ENCODE data around the gene DUSP21. TPM values are rescaled to one million over a fixed set of nuclear protein-coding genes. Genes with fewer than 3 reads are reported as not detected.
"Not testable (repeated sequence)": the region's sequence is repeated elsewhere in the genome, so short reads cannot be mapped to it uniquely, and the experiment has no call there.

DUSP21 gene
- total RNA-seq, 3 donors from 2014 or later (not counting 1 experiment from before 2014, with no cell fraction given): not detected

DNA sequence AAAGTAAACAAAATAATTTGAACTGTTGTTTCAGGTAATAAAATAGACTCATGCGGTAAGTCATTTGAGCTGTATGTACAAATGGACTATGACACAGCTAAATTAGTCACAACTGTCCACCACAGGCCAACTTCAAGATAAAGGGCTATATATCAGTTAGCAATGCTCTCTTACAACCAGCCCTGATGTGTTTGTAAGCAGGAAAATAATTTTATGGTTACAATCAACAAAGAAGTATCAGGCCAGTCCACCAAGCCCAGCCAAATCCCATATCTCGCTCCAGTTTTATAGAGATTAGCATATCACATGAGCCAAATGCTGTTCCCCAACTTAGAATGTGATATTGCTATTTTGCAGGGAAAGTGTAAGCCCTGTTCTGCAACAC is 511 bp upstream of the DUSP21 start:
- Histone ChIP-seq H3K9me3 (ENCODE audit: control insufficient read depth, insufficient read depth, low read length) (no peaks in the 10 kb centered on the region), H3K27me3 (ENCODE audit: control insufficient read depth, insufficient read depth, low read length) (no peaks in the 10 kb centered on the region), H3K4me3 (ENCODE audit: low read length) (no peak overlapping the region), H3K36me3 (ENCODE audit: control insufficient read depth, insufficient read depth, low read length) (no peaks in the 10 kb centered on the region), H3K4me1 (ENCODE audit: control insufficient read depth, insufficient read depth, low read length) (no peaks in the 10 kb centered on the region), H3K27ac (ENCODE audit: low read length) (no peak overlapping the region)
- Mint-ChIP-seq H3K4me1 (no peaks in the 10 kb centered on the region), H3K4me3 (no peak overlapping the region), H3K9me3 (no peaks in the 10 kb centered on the region), H3K36me3 (no peaks in the 10 kb centered on the region), H3K27me3 (ENCODE audit: low read depth in 2 of 2) (no peaks in the 10 kb centered on the region), H3K27ac (no peak overlapping the region)
- TF ChIP-seq, protein P1, sequence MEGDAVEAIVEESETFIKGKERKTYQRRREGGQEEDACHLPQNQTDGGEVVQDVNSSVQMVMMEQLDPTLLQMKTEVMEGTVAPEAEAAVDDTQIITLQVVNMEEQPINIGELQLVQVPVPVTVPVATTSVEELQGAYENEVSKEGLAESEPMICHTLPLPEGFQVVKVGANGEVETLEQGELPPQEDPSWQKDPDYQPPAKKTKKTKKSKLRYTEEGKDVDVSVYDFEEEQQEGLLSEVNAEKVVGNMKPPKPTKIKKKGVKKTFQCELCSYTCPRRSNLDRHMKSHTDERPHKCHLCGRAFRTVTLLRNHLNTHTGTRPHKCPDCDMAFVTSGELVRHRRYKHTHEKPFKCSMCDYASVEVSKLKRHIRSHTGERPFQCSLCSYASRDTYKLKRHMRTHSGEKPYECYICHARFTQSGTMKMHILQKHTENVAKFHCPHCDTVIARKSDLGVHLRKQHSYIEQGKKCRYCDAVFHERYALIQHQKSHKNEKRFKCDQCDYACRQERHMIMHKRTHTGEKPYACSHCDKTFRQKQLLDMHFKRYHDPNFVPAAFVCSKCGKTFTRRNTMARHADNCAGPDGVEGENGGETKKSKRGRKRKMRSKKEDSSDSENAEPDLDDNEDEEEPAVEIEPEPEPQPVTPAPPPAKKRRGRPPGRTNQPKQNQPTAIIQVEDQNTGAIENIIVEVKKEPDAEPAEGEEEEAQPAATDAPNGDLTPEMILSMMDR (IDR thresholded peaks at IDR 0.05): no peak
- DNase-seq: no peak
- ATAC-seq: no peak
- intact Hi-C loops (cut with micrococcal nuclease): no loop called here
- WGBS (ENCODE audit: insufficient coverage): no CpG with 5 or more reads among the region's 2 CpGs

DNA sequence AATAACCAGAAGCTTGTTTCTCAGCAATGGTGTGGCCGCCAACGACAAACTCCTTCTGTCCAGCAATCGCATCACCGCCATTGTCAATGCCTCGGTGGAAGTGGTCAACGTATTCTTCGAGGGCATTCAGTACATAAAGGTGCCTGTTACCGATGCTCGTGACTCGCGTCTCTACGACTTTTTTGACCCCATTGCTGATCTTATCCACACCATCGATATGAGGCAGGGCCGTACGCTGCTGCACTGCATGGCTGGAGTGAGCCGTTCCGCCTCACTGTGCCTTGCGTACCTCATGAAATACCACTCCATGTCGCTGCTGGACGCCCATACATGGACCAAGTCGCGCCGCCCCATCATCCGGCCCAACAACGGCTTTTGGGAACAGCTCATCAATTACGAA is 383 bp downstream of the DUSP21 start:
- H3K27me3 Mint-ChIP-seq (ENCODE audit: low read depth in 2 of 2): no peaks in the 10 kb centered on the region
- Histone ChIP-seq H3K36me3 (ENCODE audit: control insufficient read depth, insufficient read depth, low read length) (no peaks in the 10 kb centered on the region), H3K27ac (ENCODE audit: low read length) (no peak overlapping the region), H3K4me1 (ENCODE audit: control insufficient read depth, insufficient read depth, low read length) (no peaks in the 10 kb centered on the region), H3K27me3 (ENCODE audit: control insufficient read depth, insufficient read depth, low read length) (no peaks in the 10 kb centered on the region), H3K9me3 (ENCODE audit: control insufficient read depth, insufficient read depth, low read length) (no peaks in the 10 kb centered on the region), H3K4me3 (ENCODE audit: low read length) (no peak overlapping the region)
- intact Hi-C loops (cut with micrococcal nuclease): no loop called here
- no peak for DNase-seq
- TF ChIP-seq, protein P1 (IDR thresholded peaks at IDR 0.05): no peak
- ATAC-seq: no peak
- H3K9me3 Mint-ChIP-seq: no peaks in the 10 kb centered on the region
- no peak overlapping the region for H3K4me3 Mint-ChIP-seq
- H3K4me1 Mint-ChIP-seq: no peaks in the 10 kb centered on the region
- H3K36me3 Mint-ChIP-seq: no peaks in the 10 kb centered on the region
- no peak overlapping the region for H3K27ac Mint-ChIP-seq
- 96% methylated on average over 26 of the region's 26 CpGs for WGBS (ENCODE audit: insufficient coverage)

DNA sequence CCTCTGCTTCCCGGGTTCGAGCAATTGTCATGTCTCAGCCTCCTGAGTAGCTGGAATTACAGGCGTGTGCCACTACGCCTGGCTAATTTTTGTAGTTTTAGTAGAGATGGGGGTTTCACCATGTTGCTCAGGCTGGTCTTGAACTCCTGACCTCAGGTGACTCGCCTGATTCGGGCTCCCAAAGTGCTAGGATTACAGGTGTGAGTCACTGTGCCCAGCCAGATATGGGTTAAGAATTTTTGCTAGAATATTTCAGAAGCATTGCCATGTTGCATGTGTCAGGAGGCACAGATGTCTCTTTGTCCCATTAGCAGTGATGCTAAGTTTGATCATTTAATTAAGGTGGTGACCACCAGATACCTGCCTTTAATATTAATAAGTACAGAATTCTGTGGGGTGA is 7.1 kb downstream of the DUSP21 start:
- H3K4me3 Mint-ChIP-seq; DNase-seq; H3K4me3 ChIP-seq (ENCODE audit: low read length); H3K27ac ChIP-seq (ENCODE audit: low read length); H3K36me3 ChIP-seq (ENCODE audit: control insufficient read depth, insufficient read depth, low read length); H3K4me1 Mint-ChIP-seq; H3K9me3 Mint-ChIP-seq; H3K27ac Mint-ChIP-seq; intact Hi-C loops (cut with micrococcal nuclease); H3K9me3 ChIP-seq (ENCODE audit: control insufficient read depth, insufficient read depth, low read length); H3K36me3 Mint-ChIP-seq; ATAC-seq; H3K27me3 Mint-ChIP-seq (ENCODE audit: low read depth in 2 of 2); H3K27me3 ChIP-seq (ENCODE audit: control insufficient read depth, insufficient read depth, low read length); H3K4me1 ChIP-seq (ENCODE audit: control insufficient read depth, insufficient read depth, low read length): not testable (repeated sequence)
- 95% methylated on average over 6 of the region's 6 CpGs for WGBS (ENCODE audit: insufficient coverage)

- WGBS (ENCODE audit: insufficient coverage): 79% methylated on average over 12 of the region's 16 CpGs
- ATAC-seq: no peak
- no peaks in the 10 kb centered on the region for H3K36me3 Mint-ChIP-seq
- no peaks in the 10 kb centered on the region for H3K9me3 Mint-ChIP-seq
- Histone ChIP-seq H3K36me3 (ENCODE audit: control insufficient read depth, insufficient read depth, low read length) (no peaks in the 10 kb centered on the region), H3K4me1 (ENCODE audit: control insufficient read depth, insufficient read depth, low read length) (no peaks in the 10 kb centered on the region), H3K4me3 (ENCODE audit: low read length) (no peak overlapping the region), H3K9me3 (ENCODE audit: control insufficient read depth, insufficient read depth, low read length) (no peaks in the 10 kb centered on the region), H3K27me3 (ENCODE audit: control insufficient read depth, insufficient read depth, low read length) (no peaks in the 10 kb centered on the region), H3K27ac (ENCODE audit: low read length) (peak overlapping the region; percentile 93)
- TF ChIP-seq, protein P1 (IDR thresholded peaks at IDR 0.05): no peak
- H3K27me3 Mint-ChIP-seq (ENCODE audit: low read depth in 2 of 2): no peaks in the 10 kb centered on the region
- H3K27ac Mint-ChIP-seq: peak overlapping the region; percentile 91 to 95
- intact Hi-C loops (cut with micrococcal nuclease): loop anchor here (5.0 kb wide), 1 partner anchor 206 kb away; no protein-coding TSS in a partner anchor
- no peak for DNase-seq
- H3K4me1 Mint-ChIP-seq: peaks cover 12 to 23% of the 10 kb centered on the region in 2 donors
- peak overlapping the region; percentile 36 for H3K4me3 Mint-ChIP-seq
These were observed 27.4 kb downstream of the DUSP21 start for GRCh38 chrX:44871114-44871645.

Data from natural killer cell (primary cell).